H1 (cell line): ENCODE data around the gene FGF19. TPM values are rescaled to one million over a fixed set of nuclear protein-coding genes. Genes with fewer than 3 reads are reported as not detected.

Source experiments
- CTCF ChIA-PET: fragments of 300-600 bp; sonication (Branson Sonifier 250); formaldehyde crosslinking; loops from one replicate; lab custom pipeline; 2021; ENCODE audit not compliant: partially characterized antibody; lab: Charles Lee
- POLR2A ChIA-PET: fragments of 300-600 bp; sonication (Branson Sonifier 250); formaldehyde crosslinking; loops from one replicate; lab custom pipeline; 2021; ENCODE audit warnings: inconsistent platforms; ENCODE audit not compliant: partially characterized antibody; lab: Charles Lee
- DNase-seq, 2 experiments: peaks; one replicate each; pipeline versions ENCODE4 v3.0.0 to v3.0.0-alpha.2; 2010 to 2022; ENCODE audit warnings: low spot score in 2 of 2, low read depth in 1 of 2, mixed read lengths in 1 of 2
- FAIRE-seq: peaks from 2 replicates; lab custom pipeline; 2011; peaks lifted over from hg19 to GRCh38; lab: Jason Lieb, UNC
- H2AFZ ChIP-seq: 2 replicates; pipeline ENCODE4 v1.8.1; 2012; ENCODE audit warnings: low read length, inconsistent platforms
- H2AK5ac ChIP-seq: 2 replicates; pipeline ENCODE4 v1.6.1; 2013; ENCODE audit warnings: low read depth, low read length
- H2BK120ac ChIP-seq: replicated peaks from 2 replicates; pipeline ENCODE3; 2013; ENCODE audit warnings: low read depth, low read length, inconsistent platforms
- H2BK12ac ChIP-seq: 2 replicates; pipeline ENCODE4 v1.6.1; 2013; ENCODE audit warnings: low read depth, low read length
- H2BK15ac ChIP-seq: 2 replicates; pipeline ENCODE4 v1.6.1; 2013; ENCODE audit warnings: low read length
- H2BK20ac ChIP-seq: 2 replicates; pipeline ENCODE4 v1.6.1; 2013; ENCODE audit warnings: low read length
- H2BK5ac ChIP-seq: 2 replicates; pipeline ENCODE4 v1.6.1; 2013; ENCODE audit warnings: low read depth, low read length
- H3K14ac ChIP-seq: 2 replicates; pipeline ENCODE4 v1.6.1; 2013; ENCODE audit warnings: inconsistent platforms; ENCODE audit not compliant: insufficient read length
- H3K18ac ChIP-seq: 2 replicates; pipeline ENCODE4 v1.6.1; 2013; ENCODE audit warnings: low read length; ENCODE audit errors: extremely low read depth
- H3K23ac ChIP-seq: 2 replicates; pipeline ENCODE4 v1.6.1; 2013; ENCODE audit warnings: inconsistent platforms; ENCODE audit not compliant: insufficient read length
- H3K23me2 ChIP-seq: 2 replicates; pipeline ENCODE4 v1.6.1; 2013; ENCODE audit warnings: low read depth, low read length
- H3K27ac ChIP-seq: 2 replicates; pipeline ENCODE4 v1.6.1; 2011; ENCODE audit warnings: low read depth, low read length, inconsistent platforms
- H3K27me3 ChIP-seq, 4 experiments: replicated peaks in 1 of 4; 1 replicate in 1 of 4; 2 replicates in 3 of 4; pipeline versions ENCODE4 v1.6.1 to v1.8.1; 2011 to 2013; ENCODE audit warnings: low read length in 3 of 4, mild to moderate bottlenecking in 3 of 4, inconsistent platforms in 2 of 4, mixed read lengths in 2 of 4, moderate library complexity in 1 of 4; ENCODE audit not compliant: control insufficient read depth in 3 of 4, insufficient read depth in 3 of 4; ENCODE audit errors: extremely low read depth in 1 of 4
- H3K36me3 ChIP-seq, 4 experiments: 2 replicates each; pipeline versions ENCODE4 v1.6.1 to v1.8.1; 2011 to 2013; ENCODE audit warnings: mild to moderate bottlenecking in 4 of 4, low read length in 3 of 4, moderate library complexity in 2 of 4, control low read depth in 1 of 4, inconsistent platforms in 1 of 4; ENCODE audit not compliant: insufficient read depth in 4 of 4, control insufficient read depth in 2 of 4
- H3K4ac ChIP-seq: replicated peaks from 2 replicates; pipeline ENCODE3; 2013; ENCODE audit warnings: low read length, low read depth, mixed read lengths, inconsistent platforms; ENCODE audit not compliant: insufficient read length
- H3K4me1 ChIP-seq, 4 experiments: replicated peaks in 1 of 4; 1 replicate in 1 of 4; 2 replicates in 3 of 4; pipeline versions ENCODE4 v1.6.1 to v1.8.1; 2011 to 2013; ENCODE audit warnings: low read length in 3 of 4, inconsistent platforms in 2 of 4, mixed read lengths in 1 of 4; ENCODE audit not compliant: insufficient read depth in 4 of 4, control insufficient read depth in 3 of 4
- H3K4me2 ChIP-seq, 2 experiments: 2 replicates each; pipeline versions ENCODE4 v1.6.1 to v1.8.1; 2011 to 2013; ENCODE audit warnings: low read depth in 2 of 2, low read length in 2 of 2, control low read depth in 1 of 2, inconsistent platforms in 1 of 2, mild to moderate bottlenecking in 1 of 2; ENCODE audit not compliant: insufficient read depth in 1 of 2
- H3K4me3 ChIP-seq, 4 experiments: fragments of 200-600, 300-600 bp in 1 of 4; sonication (generic), shearing (Covaris generic), sonication (Bioruptor Twin) in 1 of 4; 2 replicates each; pipeline versions ENCODE4 v1.5.1 to v1.8.1; 2011 to 2016; ENCODE audit warnings: low read length in 4 of 4, low read depth in 3 of 4, control low read depth in 2 of 4, inconsistent platforms in 2 of 4, mild to moderate bottlenecking in 2 of 4, mixed read lengths in 1 of 4, moderate library complexity in 1 of 4; ENCODE audit not compliant: insufficient read depth in 2 of 4; ENCODE audit errors: extremely low read depth in 1 of 4
- H3K56ac ChIP-seq: replicated peaks from 2 replicates; pipeline ENCODE3; 2013; ENCODE audit warnings: low read depth, mild to moderate bottlenecking, mixed read lengths, low read length, inconsistent platforms; ENCODE audit not compliant: insufficient read length
- H3K79me1 ChIP-seq: 2 replicates; pipeline ENCODE4 v1.6.1; 2013; ENCODE audit warnings: low read depth, low read length, control low read depth
- H3K79me2 ChIP-seq, 2 experiments: 2 replicates each; pipeline versions ENCODE4 v1.6.1 to v1.8.1; 2012 to 2013; ENCODE audit warnings: low read length in 2 of 2, mild to moderate bottlenecking in 2 of 2, inconsistent platforms in 1 of 2; ENCODE audit not compliant: insufficient read depth in 2 of 2, control insufficient read depth in 1 of 2
- H3K9ac ChIP-seq, 4 experiments: replicated peaks in 1 of 4; 1 replicate in 1 of 4; 2 replicates in 3 of 4; pipeline versions ENCODE4 v1.6.1 to v1.8.1; 2011 to 2013; ENCODE audit warnings: low read depth in 3 of 4, low read length in 3 of 4, control low read depth in 2 of 4, mild to moderate bottlenecking in 2 of 4, moderate library complexity in 2 of 4, inconsistent platforms in 1 of 4; ENCODE audit errors: extremely low read depth in 1 of 4
- H3K9me3 ChIP-seq, 2 experiments: 2 replicates each; pipeline versions ENCODE4 v1.6.1 to v1.8.1; 2012 to 2013; ENCODE audit warnings: mild to moderate bottlenecking in 2 of 2, moderate library complexity in 2 of 2, control low read depth in 1 of 2, inconsistent platforms in 1 of 2, low read depth in 1 of 2, low read length in 1 of 2, mixed read lengths in 1 of 2; ENCODE audit not compliant: insufficient read depth in 2 of 2
- H4K20me1 ChIP-seq, 2 experiments: replicated peaks in 1 of 2; 2 replicates each; pipeline versions ENCODE3 to v1.8.1; 2011 to 2013; ENCODE audit warnings: inconsistent platforms in 2 of 2, low read length in 2 of 2, mild to moderate bottlenecking in 1 of 2; ENCODE audit not compliant: insufficient read depth in 2 of 2, control insufficient read depth in 1 of 2
- H4K5ac ChIP-seq: 2 replicates; pipeline ENCODE4 v1.6.1; 2013; ENCODE audit warnings: low read length, low read depth, mixed read lengths, inconsistent platforms; ENCODE audit not compliant: insufficient read length
- H4K8ac ChIP-seq: 2 replicates; pipeline ENCODE4 v1.8.0; 2013; ENCODE audit warnings: mild to moderate bottlenecking, moderate library complexity, low read length, inconsistent platforms; ENCODE audit not compliant: insufficient read depth; ENCODE audit errors: extremely low read depth
- H4K91ac ChIP-seq: replicated peaks from 2 replicates; pipeline ENCODE3; 2013; ENCODE audit warnings: low read length, mixed read lengths, inconsistent platforms; ENCODE audit not compliant: insufficient read length
- BACH1 ChIP-seq: IDR thresholded peaks from 2 replicates; pipeline ENCODE4 v1.6.1; 2012; ENCODE audit warnings: low read length, improper control_type of control experiment
- EP300 ChIP-seq, 2 experiments: IDR thresholded peaks; 1 replicate in 1 of 2; 2 replicates in 1 of 2; pipeline ENCODE4 v1.6.1; 2011 to 2012; ENCODE audit warnings: low read depth in 2 of 2, low read length in 2 of 2, mild to moderate bottlenecking in 2 of 2, borderline replicate concordance in 1 of 2, inconsistent platforms in 1 of 2, moderate library complexity in 1 of 2
- JUND ChIP-seq: IDR thresholded peaks from 2 replicates; pipeline ENCODE4 v1.6.1; 2011; ENCODE audit warnings: mild to moderate bottlenecking, improper control_type of control experiment, low read length
- MAFK ChIP-seq: IDR thresholded peaks from 2 replicates; pipeline ENCODE4 v1.6.1; 2012; ENCODE audit warnings: low read depth, mild to moderate bottlenecking, improper control_type of control experiment, low read length
- WGBS, 2 experiments: shearing (Covaris generic) in 1 of 2; methylation state at CpG; one replicate each; pipeline versions ENCODE4 v1.1.6 to v1.1.7; 2013 to 2015; ENCODE audit warnings: low lambda C conversion rate in 2 of 2, mixed read lengths in 2 of 2, inconsistent platforms in 1 of 2, low coverage in 1 of 2, missing lambda C conversion rate in 1 of 2; ENCODE audit not compliant: insufficient replicate concordance in 2 of 2, insufficient coverage in 1 of 2, insufficient read length in 1 of 2; ENCODE audit errors: extremely low coverage in 1 of 2, missing lambda C conversion rate in 1 of 2; 5-methylcytosine and 5-hydroxymethylcytosine counted together
- polyA plus RNA-seq, 7 experiments: library from polyadenylated mRNA; depleted of rRNA in 3 of 7; stranded (reverse) in 5 of 7; unstranded in 2 of 7; fragments of >200 nt in 5 of 7; fragments of 200-250 nt in 2 of 7; gene quantifications; 1 replicate in 5 of 7; 2 replicates in 1 of 7; 4 replicates in 1 of 7; pipeline versions ENCODE4 v1.2.1 to v1.2.3, GENCODE V29; 2011 to 2013; ENCODE audit warnings: missing spikeins in 2 of 7, mixed read lengths in 2 of 7
- total RNA-seq: library from RNA; stranded (reverse); fragmentation: NEBNext Ultra II Directional; extraction: Animal tissue kit (Norgen Biotek cat#: 25700); gene quantifications from 2 replicates; pipeline ENCODE4 v1.2.1, GENCODE V29; 2021

Gene FGF19
- total and polyA plus RNA-seq, 2 of the 8 experiments (the other 6 are each of a cell fraction or from before 2014, with no cell fraction given): 9.6 to 14.8 TPM

DNA sequence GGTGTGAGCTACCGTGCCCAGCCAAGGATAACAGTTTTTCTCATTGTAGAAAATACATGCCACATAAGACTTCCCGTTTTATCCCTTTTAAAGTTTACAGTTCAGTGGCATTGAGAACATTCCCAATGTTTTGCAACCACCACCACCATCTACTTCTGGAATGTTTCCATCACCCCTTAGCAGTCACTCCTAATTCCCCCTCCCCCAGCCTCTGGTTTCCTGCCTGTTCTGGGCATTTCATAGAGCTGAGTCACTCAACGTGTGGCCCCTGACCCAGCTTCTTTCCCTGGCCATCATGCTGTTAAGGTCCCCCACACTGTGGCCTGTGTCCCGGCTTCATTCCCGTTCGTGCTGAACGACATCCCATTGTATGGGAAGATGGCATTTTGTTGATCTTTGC is 40.6 kb upstream of the FGF19 start:
- Histone ChIP-seq H2AK5ac (no peak overlapping the region; the same call in 1 of the 2 replicates), H4K5ac (no peak overlapping the region), H3K14ac (no peak overlapping the region), H2BK120ac (peak overlapping the region; percentile 75), H3K27me3 (no peaks in the 10 kb centered on the region), H4K91ac (no peak overlapping the region), H3K79me1 (no peaks in the 10 kb centered on the region), H2BK20ac (no peak overlapping the region), H3K18ac (peak overlapping the region; percentile 78), H3K23me2 (0 out of 2 replicates have a peak, but pooled peaks cover 1% of the 10 kb centered on the region), H3K79me2 (no peaks in the 10 kb centered on the region), H3K4me2 (peak overlapping the region in 1 of 2 experiments; percentile 21; a peak in 2 of 4 replicates), H3K56ac (no peak overlapping the region), H3K4ac (no peak overlapping the region), H3K9ac (no peak overlapping the region), H3K4me1 (peaks cover 0 to 2% (median 0%) of the 10 kb centered on the region in 4 experiments; a peak in 2 of 7 replicates), H2AFZ (no peak overlapping the region), H4K20me1 (no peaks in the 10 kb centered on the region), H2BK5ac (peak overlapping the region; percentile 54; the same call in 1 of the 2 replicates), H3K36me3 (no peaks in the 10 kb centered on the region), H3K27ac (no peak overlapping the region), H3K4me3 (no peak overlapping the region), H2BK12ac (peak overlapping the region; percentile 13; the same call in 1 of the 2 replicates), H3K23ac (no peak overlapping the region), H3K9me3 (no peaks in the 10 kb centered on the region), H4K8ac (no peak overlapping the region), H2BK15ac (no peak overlapping the region)
- DNase-seq: peak in 1 of 2 experiments; percentile 49
- 74% methylated on average over 7 of the region's 7 CpGs; no CpG with 5 or more reads in 1 of the 2 experiments for WGBS, 2 experiments
- peak; percentile 49; the same call in 1 of the 2 replicates for TF ChIP-seq BACH1
- TF ChIP-seq EP300 (IDR thresholded peaks at IDR 0.05; ENCODE audit: borderline replicate concordance in 1 of 2, low read depth in 2 of 2, low read length in 2 of 2): no peak
- TF ChIP-seq JUND: peak; percentile 72; the same call in 1 of the 2 replicates
- TF ChIP-seq MAFK: peak; percentile 11; the same call in 1 of the 2 replicates
- POLR2A ChIA-PET: no interaction called here
- CTCF ChIA-PET: interaction anchor here (0.8 kb wide), 1 partner anchor 16 kb away, joined by 3 read pairs; no protein-coding TSS in a partner anchor
- no peak for FAIRE-seq
